K562 (cell line): Measurements from ENCODE around the gene MRM2. TPM values are rescaled to one million over a fixed set of nuclear protein-coding genes. Genes with fewer than 3 reads are reported as not detected.

Experiments
- ATAC-seq: fragments of 200-7000 bp; cut with Tn5 transposase; 3 replicates; pipeline ENCODE4 v1.9.1; 2020; ENCODE audit warnings: moderate library complexity
- BruUV-seq: library from RNA; stranded (reverse); fragments of 400-500 nt; replicated peaks from 2 replicates; lab custom pipeline; 2021; lab: Mats Ljungman, UMichigan
- CTCF ChIA-PET: fragments of 300-600 bp; formaldehyde crosslinking; extraction: SDS; loops from one replicate; lab custom pipeline; 2021; ENCODE audit warnings: low intra/inter-chr PET ratio; lab: Yijun Ruan, JAX
- POLR2A ChIA-PET: fragments of 300-600, 350-650 bp; sonication (Branson Sonifier 250); formaldehyde crosslinking; extraction: SDS; loops from one replicate; lab custom pipeline; 2021; ENCODE audit warnings: antibody characterized with exemption, inconsistent platforms; lab: Yijun Ruan, JAX
- DNase-seq, 4 experiments: peaks; one replicate each; pipeline versions ENCODE4 v3.0.0 to v3.0.0-alpha.2; 2011 to 2018; ENCODE audit warnings: low spot score in 3 of 4, mixed read lengths in 3 of 4; ENCODE audit errors: extremely low read depth in 1 of 4
- FAIRE-seq: peaks from 2 replicates; lab custom pipeline; 2011; peaks lifted over from hg19 to GRCh38; lab: Jason Lieb, UNC
- H2AFZ ChIP-seq: 2 replicates; pipeline ENCODE4 v1.6.0; 2011; ENCODE audit warnings: low read depth, low read length, control low read depth, inconsistent platforms
- H3K27ac ChIP-seq: fragments of 200-600 bp; 3 replicates; pipeline ENCODE4 v1.8.0; 2011; ENCODE audit warnings: low read depth, mild to moderate bottlenecking, control low read depth, inconsistent platforms, low read length, moderate library complexity, mixed read lengths; ENCODE audit errors: extremely low read depth
- H3K27me3 ChIP-seq, 2 experiments: fragments of 300-600 bp in 1 of 2; 2 replicates in 1 of 2; 3 replicates in 1 of 2; pipeline versions ENCODE4 v1.6.0 to v1.8.0; 2011; ENCODE audit warnings: inconsistent platforms in 2 of 2, low read length in 2 of 2, mild to moderate bottlenecking in 1 of 2, mixed read lengths in 1 of 2, moderate library complexity in 1 of 2; ENCODE audit not compliant: control insufficient read depth in 2 of 2, insufficient read depth in 2 of 2
- H3K36me3 ChIP-seq: fragments of 300-600 bp; 3 replicates; pipeline ENCODE4 v1.8.0; 2011; ENCODE audit warnings: mild to moderate bottlenecking, low read length, inconsistent platforms; ENCODE audit not compliant: control insufficient read depth, insufficient read depth
- H3K4me1 ChIP-seq, 2 experiments: fragments of 200-600 bp in 1 of 2; replicated peaks in 1 of 2; 2 replicates in 1 of 2; 3 replicates in 1 of 2; pipeline versions ENCODE4 v1.5.1 to v1.8.0; 2011; ENCODE audit warnings: inconsistent platforms in 2 of 2, low read length in 2 of 2, mild to moderate bottlenecking in 1 of 2, mixed read lengths in 1 of 2, moderate library complexity in 1 of 2; ENCODE audit not compliant: control insufficient read depth in 2 of 2, insufficient read depth in 2 of 2
- H3K4me2 ChIP-seq: 2 replicates; pipeline ENCODE4 v1.6.1; 2011; ENCODE audit warnings: low read length, control low read depth, inconsistent platforms, mixed read lengths; ENCODE audit not compliant: insufficient read depth
- H3K4me3 ChIP-seq: fragments of 200-600 bp; sonication (generic), shearing (Covaris generic); 2 replicates; pipeline ENCODE4 v1.5.1; 2016; ENCODE audit warnings: control low read depth, inconsistent platforms
- H3K79me2 ChIP-seq: fragments of 200-600 bp; 3 replicates; pipeline ENCODE4 v1.8.0; 2011; ENCODE audit warnings: low read length, inconsistent platforms; ENCODE audit not compliant: control insufficient read depth, insufficient read depth
- H3K9ac ChIP-seq, 2 experiments: 2 replicates each; pipeline versions ENCODE4 v1.6.0 to v1.6.1; 2011; ENCODE audit warnings: low read depth in 2 of 2, low read length in 2 of 2, control low read depth in 1 of 2, inconsistent platforms in 1 of 2, mild to moderate bottlenecking in 1 of 2, mixed read lengths in 1 of 2; ENCODE audit not compliant: insufficient read depth in 1 of 2
- H3K9me1 ChIP-seq: one replicate; pipeline ENCODE4 v1.6.0; 2011; ENCODE audit warnings: inconsistent platforms, mild to moderate bottlenecking, low read length, moderate library complexity; ENCODE audit not compliant: control insufficient read depth, insufficient read depth
- H3K9me3 ChIP-seq: replicated peaks from 2 replicates; pipeline ENCODE4 v1.5.1; 2011; ENCODE audit warnings: low read depth, low read length, inconsistent platforms; ENCODE audit not compliant: control insufficient read depth, insufficient read depth
- H4K20me1 ChIP-seq: replicated peaks from 2 replicates; pipeline ENCODE4 v1.6.1; 2011; ENCODE audit warnings: low read length, inconsistent platforms, mixed read lengths; ENCODE audit not compliant: control insufficient read depth, insufficient read depth
- ATF1 ChIP-seq, 2 experiments: fragments of 450-650 bp in 1 of 2; IDR thresholded peaks; 2 replicates each; pipeline ENCODE4 v1.6.1; 2016; ENCODE audit warnings: missing compliant biosample characterization in 1 of 2, missing genetic modification characterization in 1 of 2
- BCL6 ChIP-seq: fragments of 250-450 bp; sonication (Bioruptor Pico); IDR thresholded peaks from 2 replicates; pipeline ENCODE4 v1.4.0; 2020
- CHD7 ChIP-seq: fragments of 200-600 bp; sonication (generic); IDR thresholded peaks from one replicate; pipeline ENCODE4 v1.6.1; 2012; ENCODE audit warnings: mild to moderate bottlenecking, low read depth, low read length, inconsistent platforms
- E2F6 ChIP-seq, 2 experiments: IDR thresholded peaks; 2 replicates each; pipeline ENCODE4 v1.6.1; 2011; ENCODE audit warnings: borderline replicate concordance in 1 of 2, control low read depth in 1 of 2, low read depth in 1 of 2, low read length in 1 of 2, mild to moderate bottlenecking in 1 of 2, mixed read lengths in 1 of 2, moderate library complexity in 1 of 2; ENCODE audit not compliant: insufficient read depth in 1 of 2, insufficient read length in 1 of 2, poor library complexity in 1 of 2, severe bottlenecking in 1 of 2; ENCODE audit errors: extremely low read depth in 1 of 2
- FOXM1 ChIP-seq, 2 experiments: fragments of 450-650 bp in 1 of 2; sonication (generic) in 1 of 2; formaldehyde crosslinking in 1 of 2; IDR thresholded peaks; 2 replicates each; pipeline versions ENCODE4 v1.6.1 to v1.9.0; 2017 to 2022; ENCODE audit warnings: low read depth in 2 of 2, mild to moderate bottlenecking in 2 of 2, missing genetic modification reagents in 1 of 2, moderate library complexity in 1 of 2
- KAT8 ChIP-seq: fragments of 450-650 bp; IDR thresholded peaks from 2 replicates; pipeline ENCODE4 v1.6.1; 2016; ENCODE audit warnings: low read depth, mild to moderate bottlenecking
- NR1H2 ChIP-seq: sonication (generic); formaldehyde crosslinking; IDR thresholded peaks from 2 replicates; pipeline ENCODE4 v1.4.0; 2020; ENCODE audit warnings: mild to moderate bottlenecking, missing genetic modification reagents
- PCBP2 ChIP-seq: fragments of 200-400 bp; formaldehyde crosslinking; IDR thresholded peaks from 2 replicates; pipeline ENCODE4 v1.6.1; 2018; ENCODE audit warnings: low read length, low read depth, mild to moderate bottlenecking, moderate library complexity; ENCODE audit not compliant: poor library complexity, severe bottlenecking
- SOX6 ChIP-seq: fragments of 450-650 bp; IDR thresholded peaks from 2 replicates; pipeline ENCODE4 v1.6.1; 2014; ENCODE audit warnings: mild to moderate bottlenecking
- ZNF239 ChIP-seq: fragments of 250-450 bp; sonication (Bioruptor Pico); IDR thresholded peaks from 2 replicates; pipeline ENCODE4 v1.4.0; 2020; ENCODE audit warnings: mild to moderate bottlenecking
- WGBS: fragments of 100-300 bp; shearing (Covaris generic); methylation state at CpG from one replicate; pipeline ENCODE4 v1.1.6; 2016; ENCODE audit warnings: low coverage, mixed read lengths; ENCODE audit not compliant: insufficient coverage; ENCODE audit errors: missing lambda C conversion rate; 5-methylcytosine and 5-hydroxymethylcytosine counted together
- in situ Hi-C: fragments of 300-500 bp; cut with MboI; formaldehyde crosslinking; loops from 4 replicates; pipeline ENCODE4 v1.15.0; 2018; ENCODE audit warnings: inconsistent platforms, mixed read lengths
- intact Hi-C: fragments of 100-400 bp; cut with micrococcal nuclease; formaldehyde crosslinking; loops from 2 replicates; pipeline ENCODE4 v1.14.2; 2022
- polyA plus RNA-seq, 8 experiments: library from polyadenylated mRNA; depleted of rRNA in 4 of 8; stranded (reverse) in 5 of 8; unstranded in 3 of 8; fragments of >200 nt; fragmentation: Nextera tagmentation in 2 of 8; fragmentation: Illumina TruSeq in 1 of 8; extraction: Ambion mirVana in 2 of 8; extraction: Trizol in 1 of 8; gene quantifications; 2 replicates each; pipeline versions ENCODE4 v1.2.1 to v1.2.3, GENCODE V29; 2011 to 2014; ENCODE audit warnings: inconsistent platforms in 1 of 8, missing spikeins in 1 of 8
- total RNA-seq, 7 experiments: library from RNA; depleted of rRNA in 6 of 7; stranded (reverse); fragments of >200 nt in 6 of 7; fragmentation: Illumina TruSeq in 2 of 7; extraction: Trizol in 2 of 7; gene quantifications; 2 replicates each; pipeline versions ENCODE4 v1.2.1 to v1.2.3, GENCODE V29; 2011 to 2021; ENCODE audit warnings: low replicate concordance in 1 of 7

Gene MRM2
- total and polyA plus RNA-seq, 9 of the 15 experiments (the other 6 are each of a cell fraction or from before 2014, with no cell fraction given), result 32.4 to 116 (median 50.5) TPM

DNA sequence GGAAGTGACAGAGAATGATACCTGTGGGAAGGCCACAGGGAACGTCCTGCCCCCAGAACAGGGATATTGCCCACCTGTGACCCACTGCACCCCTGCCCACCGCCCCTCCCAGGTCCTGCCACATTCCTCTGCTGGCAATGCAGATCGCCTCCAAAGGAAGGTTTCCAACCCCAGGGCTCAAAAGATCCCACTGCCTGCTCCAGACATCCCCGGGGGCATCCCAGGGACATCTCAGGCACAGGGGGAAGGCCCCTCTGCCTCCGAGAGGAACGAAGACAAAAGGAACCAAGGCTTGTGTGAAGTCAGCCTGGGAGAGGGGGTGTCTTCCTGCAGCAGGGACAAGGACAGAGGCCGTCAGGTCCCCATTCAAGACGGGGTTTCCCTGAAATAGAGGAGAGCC, 28.5 kb upstream of the MRM2 start:
- H3K36me3 ChIP-seq, result peaks cover 34% of the 10 kb centered on the region; the same call in 2 of the 3 replicates
- no TSS peak for BruUV-seq
- 96% methylated on average over 3 of the region's 8 CpGs for WGBS
- ChIA-PET POLR2A (no interaction called here), CTCF (no interaction called here)
- H3K4me3 ChIP-seq, result no peak overlapping the region
- DNase-seq, result no peak
- in situ Hi-C loops (no loop called here), intact Hi-C loops (no loop called here)
- no peak for FAIRE-seq
- H3K9me1 ChIP-seq, result no peaks in the 10 kb centered on the region
- H2AFZ ChIP-seq, result no peak overlapping the region
- no peak overlapping the region for H3K4me2 ChIP-seq
- H3K27ac ChIP-seq, result no peak overlapping the region
- no peak for ATAC-seq
- no peaks in the 10 kb centered on the region for H3K27me3 ChIP-seq
- no peak overlapping the region for H3K9ac ChIP-seq
- H3K4me1 ChIP-seq, result peaks cover 0 to 13% of the 10 kb centered on the region in 2 experiments; a peak in 2 of 5 replicates
- H3K9me3 ChIP-seq, result no peaks in the 10 kb centered on the region
- H4K20me1 ChIP-seq, result no peaks in the 10 kb centered on the region
- no peaks in the 10 kb centered on the region for H3K79me2 ChIP-seq
- TF ChIP-seq E2F6 (IDR thresholded peaks at IDR 0.05; ENCODE audit: borderline replicate concordance in 1 of 2, extremely low read depth in 1 of 2, insufficient read depth in 1 of 2, insufficient read length in 1 of 2, low read depth in 1 of 2, low read length in 1 of 2, poor library complexity in 1 of 2, severe bottlenecking in 1 of 2) (no peak), FOXM1 (IDR thresholded peaks at IDR 0.05; ENCODE audit: low read depth) (no peak), FOXM1 (CRISPR knock-in tag; IDR thresholded peaks at IDR 0.05; ENCODE audit: low read depth) (no peak), PCBP2 (no peak), SOX6 (no peak), BCL6 (CRISPR knock-in tag) (no peak), NR1H2 (CRISPR knock-in tag) (no peak), CHD7 (no peak), KAT8 (no peak), ZNF239 (CRISPR knock-in tag) (no peak), ATF1 (CRISPR knock-in tag; IDR thresholded peaks at IDR 0.05) (no peak), ATF1 (tag; IDR thresholded peaks at IDR 0.05) (no peak)
